HG02798 (cell line): ENCODE measurements around the gene PRSS53.

Experiments used
- ATAC-seq: cut with Tn5 transposase; IDR thresholded peaks from one replicate; pipeline ENCODE4 v1.9.1; 2021; ENCODE audit warnings: mild to moderate bottlenecking; ENCODE audit not compliant: unreplicated experiment, poor library complexity

Gene PRSS53

GRCh38 chr16:31099860-31100638 lies 11.3 kb upstream of the PRSS53 start:
- ATAC-seq: no peak

- peak; percentile 86 for ATAC-seq
Observed at GRCh38 chr16:31094424-31095120, 5.8 kb upstream of the PRSS53 start, which contains the start of gene VKORC1. Gene VKORC1, minus strand, starts transcription at chr16:31094797. Its CDS starts 68 bp downstream, at chr16:31094729.

- ATAC-seq: no peak
Observed at GRCh38 chr16:31094088-31094423, 5.3 kb upstream of the PRSS53 start.

GRCh38 chr16:31093132-31093703 lies 4.5 kb upstream of the PRSS53 start:
- ATAC-seq: no peak

GRCh38 chr16:31092330-31092729 lies 3.6 kb upstream of the PRSS53 start:
- no peak for ATAC-seq

GRCh38 chr16:31090540-31090939 lies 1.8 kb upstream of the PRSS53 start:
- ATAC-seq: no peak

GRCh38 chr16:31089199-31089598 lies 456 bp upstream of the PRSS53 start:
- no peak for ATAC-seq

GRCh38 chr16:31087971-31088370 lies 772 bp downstream of the PRSS53 start:
- ATAC-seq: no peak

- ATAC-seq: no peak
Observed at GRCh38 chr16:31087481-31087880, 1.3 kb downstream of the PRSS53 start.

- no peak for ATAC-seq
Observed at GRCh38 chr16:31086629-31086906, 2.2 kb downstream of the PRSS53 start.

GRCh38 chr16:31085873-31086628 lies 2.7 kb downstream of the PRSS53 start:
- ATAC-seq: no peak

- no peak for ATAC-seq
Observed at GRCh38 chr16:31085411-31085810, 3.3 kb downstream of the PRSS53 start.

- no peak for ATAC-seq
Observed at GRCh38 chr16:31084584-31085302, 4.0 kb downstream of the PRSS53 start.

GRCh38 chr16:31083981-31084380 lies 4.8 kb downstream of the PRSS53 start:
- no peak for ATAC-seq

GRCh38 chr16:31083556-31083955 lies 5.2 kb downstream of the PRSS53 start:
- no peak for ATAC-seq

- no peak for ATAC-seq
Observed at GRCh38 chr16:31083081-31083480, 5.7 kb downstream of the PRSS53 start.

- no peak for ATAC-seq
Observed at GRCh38 chr16:31082368-31083045, 6.2 kb downstream of the PRSS53 start.

GRCh38 chr16:31081428-31082351 lies 7.1 kb downstream of the PRSS53 start:
- no peak for ATAC-seq
